NB4 (cell line): ENCODE data around the gene NISCH.

Experiments
- POLR2A ChIP-seq: IDR thresholded peaks from 2 replicates; pipeline ENCODE4 v1.6.1; 2011; ENCODE audit warnings: mild to moderate bottlenecking; ENCODE audit not compliant: insufficient read length; ENCODE audit errors: extremely low read depth
- TF ChIP-seq, protein P1 (sequence below): IDR thresholded peaks from 2 replicates; pipeline ENCODE4 v1.6.1; 2011; ENCODE audit warnings: low read depth, low read length
- TF ChIP-seq, protein P2 (sequence below): IDR thresholded peaks from one replicate; pipeline ENCODE4 v1.5.1; 2012; ENCODE audit warnings: low read depth, low read length

DNA sequence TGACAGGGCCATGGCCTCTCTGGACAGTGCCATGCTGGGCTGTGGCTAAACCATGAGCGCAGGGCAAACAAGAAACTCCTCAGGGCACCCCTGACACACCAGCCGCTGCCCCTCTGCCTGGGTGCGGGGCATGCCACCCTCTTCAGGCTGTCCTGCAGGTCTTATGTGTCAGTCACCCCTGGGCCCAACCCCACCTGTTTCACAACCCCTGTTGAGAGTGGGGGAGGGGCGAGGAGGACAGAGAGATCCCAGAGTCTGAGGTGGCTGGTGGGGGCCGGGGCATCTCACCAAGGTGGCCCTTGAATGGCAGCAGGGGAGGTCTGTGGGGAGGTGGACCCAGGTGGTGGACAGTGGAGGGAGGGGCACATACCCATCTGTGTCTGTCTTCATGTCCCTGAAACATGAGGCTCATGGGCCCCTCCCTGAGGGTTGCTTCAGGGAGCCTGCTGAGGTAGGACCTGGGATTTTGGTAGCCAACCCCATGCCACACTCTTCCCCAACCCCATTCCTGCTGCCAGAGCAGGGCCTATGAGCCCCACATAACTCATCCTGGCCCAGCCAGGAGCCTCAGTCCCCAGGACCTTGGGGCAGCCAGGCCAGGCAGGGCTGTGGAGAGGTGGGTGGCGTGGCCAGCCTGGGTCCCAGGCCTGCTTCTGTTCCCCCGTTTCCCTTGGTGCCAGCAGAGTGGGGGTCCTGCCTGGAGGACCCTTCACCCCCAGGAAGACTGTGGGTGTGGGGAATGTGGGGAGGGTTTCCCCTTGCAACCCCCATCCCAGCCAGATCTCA, 38.0 kb downstream of the NISCH start:
- TF ChIP-seq, protein P1, sequence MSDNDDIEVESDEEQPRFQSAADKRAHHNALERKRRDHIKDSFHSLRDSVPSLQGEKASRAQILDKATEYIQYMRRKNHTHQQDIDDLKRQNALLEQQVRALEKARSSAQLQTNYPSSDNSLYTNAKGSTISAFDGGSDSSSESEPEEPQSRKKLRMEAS = no peak
- TF ChIP-seq, protein P2, sequence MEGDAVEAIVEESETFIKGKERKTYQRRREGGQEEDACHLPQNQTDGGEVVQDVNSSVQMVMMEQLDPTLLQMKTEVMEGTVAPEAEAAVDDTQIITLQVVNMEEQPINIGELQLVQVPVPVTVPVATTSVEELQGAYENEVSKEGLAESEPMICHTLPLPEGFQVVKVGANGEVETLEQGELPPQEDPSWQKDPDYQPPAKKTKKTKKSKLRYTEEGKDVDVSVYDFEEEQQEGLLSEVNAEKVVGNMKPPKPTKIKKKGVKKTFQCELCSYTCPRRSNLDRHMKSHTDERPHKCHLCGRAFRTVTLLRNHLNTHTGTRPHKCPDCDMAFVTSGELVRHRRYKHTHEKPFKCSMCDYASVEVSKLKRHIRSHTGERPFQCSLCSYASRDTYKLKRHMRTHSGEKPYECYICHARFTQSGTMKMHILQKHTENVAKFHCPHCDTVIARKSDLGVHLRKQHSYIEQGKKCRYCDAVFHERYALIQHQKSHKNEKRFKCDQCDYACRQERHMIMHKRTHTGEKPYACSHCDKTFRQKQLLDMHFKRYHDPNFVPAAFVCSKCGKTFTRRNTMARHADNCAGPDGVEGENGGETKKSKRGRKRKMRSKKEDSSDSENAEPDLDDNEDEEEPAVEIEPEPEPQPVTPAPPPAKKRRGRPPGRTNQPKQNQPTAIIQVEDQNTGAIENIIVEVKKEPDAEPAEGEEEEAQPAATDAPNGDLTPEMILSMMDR = no peak
- no peak for TF ChIP-seq POLR2A
